GM18499 (cell line): ENCODE results near the gene PRAF2.
A peak's percentile ranks its signal among the peaks of the same experiment; 100 is the strongest.

Experiments
- ATAC-seq: cut with Tn5 transposase; IDR thresholded peaks from one replicate; pipeline ENCODE4 v1.9.1; 2021; ENCODE audit warnings: moderate number of reproducible peaks; ENCODE audit not compliant: insufficient read depth, unreplicated experiment

The PRAF2 gene, protein sequence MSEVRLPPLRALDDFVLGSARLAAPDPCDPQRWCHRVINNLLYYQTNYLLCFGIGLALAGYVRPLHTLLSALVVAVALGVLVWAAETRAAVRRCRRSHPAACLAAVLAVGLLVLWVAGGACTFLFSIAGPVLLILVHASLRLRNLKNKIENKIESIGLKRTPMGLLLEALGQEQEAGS

DNA sequence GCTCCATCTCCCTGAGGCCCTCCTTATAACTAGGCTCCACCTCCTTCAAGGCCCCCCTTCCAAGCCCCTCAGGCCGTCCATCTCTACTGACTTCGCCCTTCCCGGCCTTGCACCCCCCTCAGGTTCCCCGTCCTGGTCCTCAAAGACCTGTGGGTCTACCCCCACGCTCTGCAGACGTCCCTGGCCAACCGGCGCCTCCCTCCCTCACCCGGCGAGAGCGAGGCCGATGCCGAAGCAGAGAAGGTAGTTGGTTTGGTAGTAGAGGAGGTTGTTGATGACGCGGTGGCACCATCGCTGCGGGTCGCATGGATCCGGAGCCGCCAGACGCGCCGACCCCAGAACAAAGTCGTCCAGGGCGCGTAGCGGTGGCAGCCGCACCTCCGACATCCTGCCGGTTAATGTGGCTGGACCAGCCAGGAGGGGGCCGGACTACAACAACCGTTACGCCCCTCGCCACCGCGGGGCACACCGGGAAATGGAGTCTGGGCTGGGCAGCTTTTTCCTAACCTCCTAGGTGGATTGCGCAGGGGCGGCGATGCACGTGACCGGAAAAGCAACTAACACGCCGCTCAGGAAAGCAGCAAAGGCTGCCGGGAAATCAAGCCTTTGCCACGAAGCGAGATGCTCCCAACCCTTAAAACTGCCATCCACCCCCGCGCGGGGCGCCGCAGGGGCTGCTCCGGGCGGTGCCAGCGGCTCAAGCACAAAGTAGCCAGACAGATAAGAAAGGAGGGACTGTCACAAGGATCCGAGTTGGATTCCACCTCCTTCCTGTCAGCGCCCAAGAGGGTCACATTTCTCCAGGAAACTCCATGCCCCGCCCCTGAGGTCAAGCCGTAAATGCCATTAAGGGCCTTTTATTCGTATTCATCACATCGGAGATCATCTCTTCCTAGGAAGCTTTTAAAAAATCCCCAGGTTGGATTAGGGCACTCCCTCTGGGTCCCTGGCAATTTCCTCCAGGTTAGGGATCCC lies at the start of gene PRAF2:
Gene PRAF2, minus strand, starts transcription at position 402 of the 975 bp plus-strand sequence. Its CDS starts 15 bp downstream, at position 387.
- peak; percentile 62 for ATAC-seq

- no peak for ATAC-seq
Measured at GRCh38 chrX:49122499-49122898, 48.7 kb upstream of the PRAF2 start.

- no peak for ATAC-seq
Measured at GRCh38 chrX:49120091-49120490, 46.3 kb upstream of the PRAF2 start.

- ATAC-seq: no peak
Measured at GRCh38 chrX:49117581-49117980, 43.8 kb upstream of the PRAF2 start.

- no peak for ATAC-seq
Measured at GRCh38 chrX:49116716-49117115, 42.9 kb upstream of the PRAF2 start.

- ATAC-seq: no peak
Measured at GRCh38 chrX:49116076-49116475, 42.3 kb upstream of the PRAF2 start.

- no peak for ATAC-seq
Measured at GRCh38 chrX:49111791-49112190, 38.0 kb upstream of the PRAF2 start.

GRCh38 chrX:49110417-49110816 lies 36.6 kb upstream of the PRAF2 start:
- ATAC-seq: no peak

DNA sequence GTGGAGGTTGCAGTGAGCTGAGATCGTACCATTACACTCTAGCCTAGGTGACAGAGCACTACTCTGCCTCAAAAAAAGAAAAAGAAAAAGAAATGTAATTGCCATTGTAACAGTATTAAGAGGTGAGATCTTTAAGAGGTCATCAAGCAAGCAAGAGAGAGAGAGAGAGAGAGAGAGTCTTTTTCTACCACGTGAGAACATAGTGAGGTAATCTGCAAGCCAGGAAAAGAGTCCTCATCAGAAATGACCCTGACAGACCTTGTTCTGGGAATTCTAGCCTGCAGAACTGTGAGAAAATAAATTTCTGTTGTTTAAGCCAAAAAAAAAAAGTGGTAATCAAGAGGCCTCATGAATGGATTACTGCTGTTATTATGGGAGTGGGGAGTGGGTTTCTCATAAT lies 34.8 kb upstream of the PRAF2 start:
- no peak for ATAC-seq

GRCh38 chrX:49106930-49107329 lies 33.1 kb upstream of the PRAF2 start:
- no peak for ATAC-seq

DNA sequence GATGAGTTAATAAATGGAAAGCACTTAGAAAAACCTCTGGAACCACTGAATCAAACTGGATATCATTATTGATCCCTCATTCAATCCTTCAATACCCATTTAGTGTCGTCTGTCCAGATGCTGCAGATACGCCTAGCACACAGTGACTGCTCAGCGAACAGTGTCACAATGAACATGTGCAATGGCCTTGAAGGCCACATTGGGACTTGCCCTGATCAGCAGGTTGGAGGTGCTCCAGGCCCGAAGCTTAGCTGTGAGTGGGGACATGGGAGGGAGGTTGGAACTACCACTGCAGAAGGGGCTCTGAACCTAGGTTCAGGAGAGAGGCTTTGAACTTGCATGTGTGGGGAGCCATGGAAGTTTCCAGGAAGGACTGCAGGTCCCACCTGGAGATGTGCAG lies 32.5 kb upstream of the PRAF2 start:
- no peak for ATAC-seq

DNA sequence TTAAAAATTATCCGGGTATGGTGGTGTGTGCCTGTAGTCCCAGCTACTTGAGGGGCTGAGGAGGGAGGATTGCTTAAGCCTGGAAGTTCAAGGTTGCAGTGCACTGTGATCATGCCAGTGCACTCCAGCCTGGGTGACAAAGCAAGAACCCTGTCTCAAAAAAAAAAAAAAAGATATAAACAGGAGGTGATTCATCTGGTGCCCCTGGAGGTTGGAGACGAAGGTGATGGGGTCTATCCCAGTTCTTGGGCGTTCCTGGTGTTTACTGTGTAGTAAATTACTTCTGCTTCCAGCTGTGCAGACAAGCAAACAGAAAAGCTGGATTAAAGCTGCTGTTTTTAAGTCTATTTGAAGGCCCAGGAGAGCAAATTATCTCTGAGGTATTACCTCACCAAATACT lies 29.8 kb upstream of the PRAF2 start:
- ATAC-seq: no peak

DNA sequence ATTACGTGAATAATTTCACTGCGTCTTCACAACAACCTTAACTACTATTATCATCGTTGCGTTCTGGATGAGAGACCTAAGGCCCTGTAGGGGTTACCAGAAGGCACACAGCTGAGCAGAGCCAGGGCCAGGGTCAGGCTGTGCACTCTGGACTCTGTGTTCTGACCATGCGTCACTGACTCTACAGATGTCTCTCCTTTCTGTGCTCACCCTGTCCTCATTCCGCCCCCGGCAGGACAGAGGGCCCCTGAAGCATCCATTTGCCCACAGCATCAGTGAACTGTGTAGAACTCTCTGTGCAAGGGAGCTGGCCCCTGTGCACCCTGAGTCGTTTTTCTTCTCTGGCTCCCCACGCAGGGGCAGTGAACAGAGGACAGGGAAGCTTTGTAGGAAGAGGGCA lies 28.4 kb upstream of the PRAF2 start:
- no peak for ATAC-seq

DNA sequence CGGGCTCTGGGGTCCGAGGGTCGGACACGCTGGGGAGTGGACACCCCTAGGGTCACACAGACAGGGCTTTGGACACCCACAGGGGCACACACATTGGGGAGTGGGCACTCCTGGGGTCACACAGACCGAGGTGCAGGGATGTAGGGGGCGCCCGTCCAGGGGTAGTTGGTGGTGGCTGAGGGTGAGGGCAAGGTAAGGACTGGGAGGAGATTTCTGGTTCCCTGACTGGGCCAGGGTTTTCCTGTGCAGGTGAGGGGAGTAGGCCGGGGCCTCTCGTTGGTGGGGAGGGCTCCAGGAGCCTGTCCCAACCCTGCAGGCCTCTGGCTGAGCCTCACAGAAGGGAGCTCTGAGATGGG lies 27.8 kb upstream of the PRAF2 start:
- ATAC-seq: no peak

- ATAC-seq: peak; percentile 82
Measured at GRCh38 chrX:49100704-49101628, 27.2 kb upstream of the PRAF2 start.

DNA sequence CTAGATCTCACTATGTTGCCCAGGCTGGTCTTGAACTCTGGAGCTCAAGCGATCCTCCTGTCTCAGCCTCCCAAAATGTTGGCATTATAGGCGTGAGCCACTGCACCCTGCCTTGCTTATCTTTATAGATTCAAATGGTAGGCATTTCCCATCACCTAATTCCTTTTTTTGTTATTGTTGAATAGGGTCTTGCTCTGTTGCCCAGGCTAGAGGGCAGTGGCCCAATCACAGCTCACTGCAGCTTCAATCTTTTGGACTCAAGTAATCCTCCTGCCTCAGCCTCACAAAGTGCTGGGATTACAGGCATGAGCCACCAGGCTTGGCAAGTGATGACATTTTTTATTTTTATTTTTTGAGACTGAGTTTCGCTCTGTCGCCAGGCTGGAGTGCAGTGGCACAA lies 22.6 kb upstream of the PRAF2 start:
- ATAC-seq: no peak

DNA sequence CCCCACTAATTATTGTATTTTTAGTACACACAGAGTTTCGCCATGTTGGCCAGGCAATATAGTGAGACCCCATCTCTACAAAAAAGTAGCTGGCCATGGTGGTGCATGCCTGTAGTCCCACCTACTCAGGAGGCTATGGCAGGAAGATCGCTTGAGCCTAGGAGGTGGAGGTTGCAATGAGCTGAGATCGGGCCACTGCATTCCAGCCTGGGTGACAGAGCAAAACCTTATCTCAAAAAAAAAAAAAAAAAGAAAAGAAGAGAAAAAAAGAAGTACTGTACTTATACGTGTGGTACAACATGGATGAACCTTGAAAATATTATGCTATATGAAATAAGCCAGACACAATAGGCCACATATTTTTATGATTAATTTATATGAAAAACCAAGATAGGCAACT lies 15.8 kb upstream of the PRAF2 start:
- no peak for ATAC-seq

DNA sequence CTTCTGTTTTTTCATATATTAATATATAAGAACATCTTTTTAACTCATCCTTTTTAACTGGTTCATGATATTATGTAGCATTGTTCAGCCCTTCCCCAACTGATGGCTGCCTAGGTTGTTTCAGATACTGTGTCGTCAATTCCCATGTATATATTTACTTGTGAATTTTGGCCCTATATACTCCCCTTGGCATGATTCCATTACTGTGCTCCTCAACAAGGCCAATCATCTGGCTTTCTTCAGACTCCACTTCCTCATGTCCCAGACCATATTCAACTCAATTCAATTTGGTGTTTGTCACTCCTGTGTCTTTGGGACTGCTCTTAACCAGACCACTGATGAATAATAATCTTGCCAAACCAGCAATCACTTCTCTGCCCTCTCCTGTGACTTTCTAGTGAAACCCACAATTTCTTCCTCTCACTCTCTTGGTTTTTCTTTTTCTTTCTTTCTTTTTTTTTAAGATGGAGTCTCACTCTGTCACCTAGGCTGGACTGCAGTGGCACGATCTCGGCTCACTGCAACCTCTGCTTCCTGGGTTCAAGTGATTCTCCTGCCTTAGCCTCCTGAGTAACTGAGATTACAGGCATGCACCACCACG lies 8.6 kb upstream of the PRAF2 start:
- no peak for ATAC-seq

GRCh38 chrX:49079489-49080428 lies 6.0 kb upstream of the PRAF2 start, which contains the start of gene WDR45:
Gene WDR45, minus strand, starts transcription at chrX:49079887. Its CDS starts 1,792 bp downstream, at chrX:49078095.
- ATAC-seq: no peak
